Measurements from ENCODE around the gene SLC9A8.

DNA sequence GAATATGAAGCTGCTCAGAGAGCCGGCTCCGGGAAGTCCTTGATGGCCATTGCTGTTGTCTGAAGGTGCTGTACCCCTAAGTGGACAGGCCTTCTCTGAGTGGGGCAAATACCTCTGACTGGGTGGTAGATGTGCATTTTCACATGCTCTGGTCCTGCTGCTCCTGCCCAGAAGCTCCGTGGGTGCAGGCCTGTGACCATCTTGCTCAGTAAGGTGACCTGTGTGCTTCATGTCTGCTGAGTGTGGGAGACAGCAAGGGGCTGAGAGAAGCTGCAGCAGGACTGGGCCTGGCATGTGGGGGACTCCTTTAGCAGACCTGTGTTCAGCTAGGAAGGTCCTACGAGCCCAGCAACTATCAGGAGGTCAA, 97.7 kb downstream of the SLC9A8 start:
- TF ChIP-seq, protein P1, sequence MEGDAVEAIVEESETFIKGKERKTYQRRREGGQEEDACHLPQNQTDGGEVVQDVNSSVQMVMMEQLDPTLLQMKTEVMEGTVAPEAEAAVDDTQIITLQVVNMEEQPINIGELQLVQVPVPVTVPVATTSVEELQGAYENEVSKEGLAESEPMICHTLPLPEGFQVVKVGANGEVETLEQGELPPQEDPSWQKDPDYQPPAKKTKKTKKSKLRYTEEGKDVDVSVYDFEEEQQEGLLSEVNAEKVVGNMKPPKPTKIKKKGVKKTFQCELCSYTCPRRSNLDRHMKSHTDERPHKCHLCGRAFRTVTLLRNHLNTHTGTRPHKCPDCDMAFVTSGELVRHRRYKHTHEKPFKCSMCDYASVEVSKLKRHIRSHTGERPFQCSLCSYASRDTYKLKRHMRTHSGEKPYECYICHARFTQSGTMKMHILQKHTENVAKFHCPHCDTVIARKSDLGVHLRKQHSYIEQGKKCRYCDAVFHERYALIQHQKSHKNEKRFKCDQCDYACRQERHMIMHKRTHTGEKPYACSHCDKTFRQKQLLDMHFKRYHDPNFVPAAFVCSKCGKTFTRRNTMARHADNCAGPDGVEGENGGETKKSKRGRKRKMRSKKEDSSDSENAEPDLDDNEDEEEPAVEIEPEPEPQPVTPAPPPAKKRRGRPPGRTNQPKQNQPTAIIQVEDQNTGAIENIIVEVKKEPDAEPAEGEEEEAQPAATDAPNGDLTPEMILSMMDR (IDR thresholded peaks at IDR 0.05), result no peak
- TF ChIP-seq EZH2 (IDR thresholded peaks at IDR 0.05; ENCODE audit: borderline replicate concordance, insufficient read depth, low read depth, low read length, poor library complexity, severe bottlenecking), result no peak

All from B cell (primary cell).